ENCODE measurements around the gene TWF2. TPM values are rescaled to one million over a fixed set of nuclear protein-coding genes. Genes with fewer than 3 reads are reported as not detected.

The TWF2 gene
- total RNA-seq, 2 experiments from 2014 or later: 118 to 119 TPM

GRCh38 chr3:52236424-52236886 lies 2.5 kb downstream of the TWF2 start:
- Mint-ChIP-seq H3K4me3 (no peak overlapping the region), H3K9me3 (no peaks in the 10 kb centered on the region), H3K36me3 (ENCODE audit: low read depth) (peaks cover 63% of the 10 kb centered on the region), H3K27me3 (no peaks in the 10 kb centered on the region), H3K27ac (peak overlapping the region; percentile 16), H3K4me1 (peaks cover 76% of the 10 kb centered on the region)
- CTCF ChIA-PET: interaction anchor here (0.9 to 9.0 kb wide), 6 partner anchors 11 to 102 kb away, joined by 3 to 147 read pairs (median 6); partner anchors contain the start of gene TLR9
- POLR2A ChIA-PET: interaction anchor here (9.0 to 21.6 kb wide), 3 partner anchors 15 to 43 kb away, joined by 121 to 1001 read pairs (median 313); partner anchors contain the start of genes GLYCTK, PPM1M, TLR9 and WDR82
- no peak for DNase-seq

GRCh38 chr3:52234516-52235447 lies 4.2 kb downstream of the TWF2 start:
- Mint-ChIP-seq H3K27me3 (no peaks in the 10 kb centered on the region), H3K4me3 (no peak overlapping the region), H3K9me3 (no peaks in the 10 kb centered on the region), H3K36me3 (ENCODE audit: low read depth) (peaks cover 65% of the 10 kb centered on the region), H3K4me1 (peaks cover 64% of the 10 kb centered on the region), H3K27ac (peak overlapping the region; percentile 21)
- DNase-seq: no peak
- POLR2A ChIA-PET: interaction anchor here (1.2 to 21.6 kb wide), 6 partner anchors 9 to 105 kb away, joined by 3 to 1001 read pairs (median 63); partner anchors contain the start of genes GLYCTK, PPM1M, TLR9 and WDR82
- CTCF ChIA-PET: interaction anchor here (0.6 to 9.0 kb wide), 10 partner anchors 9 to 108 kb away, joined by 3 to 147 read pairs (median 6); partner anchors contain the start of genes GLYCTK and TLR9

GRCh38 chr3:52233968-52234367 lies 5.0 kb downstream of the TWF2 start:
- H3K27ac Mint-ChIP-seq: peak overlapping the region; percentile 21
- ChIA-PET POLR2A (interaction anchor here (1.6 to 21.6 kb wide), 5 partner anchors 13 to 106 kb away, joined by 3 to 1001 read pairs (median 121); partner anchors contain the start of genes GLYCTK, PPM1M, TLR9 and WDR82), CTCF (interaction anchor here (0.6 to 9.0 kb wide), 8 partner anchors 9 to 107 kb away, joined by 3 to 147 read pairs (median 6); partner anchors contain the start of genes GLYCTK and TLR9)
- no peaks in the 10 kb centered on the region for H3K27me3 Mint-ChIP-seq
- H3K9me3 Mint-ChIP-seq: no peaks in the 10 kb centered on the region
- peaks cover 65% of the 10 kb centered on the region for H3K36me3 Mint-ChIP-seq (ENCODE audit: low read depth)
- no peak overlapping the region for H3K4me3 Mint-ChIP-seq
- DNase-seq: no peak
- peaks cover 62% of the 10 kb centered on the region for H3K4me1 Mint-ChIP-seq

GRCh38 chr3:52233108-52233591 lies 5.8 kb downstream of the TWF2 start:
- peaks cover 58% of the 10 kb centered on the region for H3K4me1 Mint-ChIP-seq
- no peak overlapping the region for H3K4me3 Mint-ChIP-seq
- no peaks in the 10 kb centered on the region for H3K27me3 Mint-ChIP-seq
- no peaks in the 10 kb centered on the region for H3K9me3 Mint-ChIP-seq
- H3K27ac Mint-ChIP-seq: peak overlapping the region; percentile 31
- ChIA-PET POLR2A (interaction anchor here (1.2 to 3.5 kb wide), 3 partner anchors 12 to 55 kb away, joined by 3 to 26 read pairs (median 18); partner anchors contain the start of genes GLYCTK, PPM1M and WDR82), CTCF (interaction anchor here (1.6 to 9.0 kb wide), 9 partner anchors 12 to 152 kb away, joined by 4 to 147 read pairs (median 8); partner anchors contain the start of genes GLYCTK, POC1A and WDR82)
- peaks cover 60% of the 10 kb centered on the region for H3K36me3 Mint-ChIP-seq (ENCODE audit: low read depth)
- DNase-seq: no peak

- Mint-ChIP-seq H3K36me3 (ENCODE audit: low read depth) (peaks cover 65% of the 10 kb centered on the region), H3K27ac (peak overlapping the region; percentile 47), H3K4me3 (no peak overlapping the region), H3K9me3 (no peaks in the 10 kb centered on the region), H3K4me1 (peaks cover 52% of the 10 kb centered on the region), H3K27me3 (no peaks in the 10 kb centered on the region)
- POLR2A ChIA-PET: interaction anchor here (1.2 to 3.5 kb wide), 9 partner anchors 8 to 107 kb away, joined by 3 to 26 read pairs (median 9); partner anchors contain the start of genes GLYCTK, PPM1M and WDR82
- DNase-seq: peak; percentile 46
- CTCF ChIA-PET: interaction anchor here (1.1 to 9.0 kb wide), 20 partner anchors 9 to 215 kb away, joined by 3 to 147 read pairs (median 6); partner anchors contain the start of genes DNAH1, GLYCTK, POC1A and WDR82
Observed at GRCh38 chr3:52232279-52233107, 6.5 kb downstream of the TWF2 start.

- Mint-ChIP-seq H3K27ac (peak overlapping the region; percentile 63), H3K27me3 (no peaks in the 10 kb centered on the region), H3K9me3 (no peaks in the 10 kb centered on the region), H3K4me3 (no peak overlapping the region), H3K4me1 (peaks cover 45% of the 10 kb centered on the region), H3K36me3 (ENCODE audit: low read depth) (peaks cover 65% of the 10 kb centered on the region)
- DNase-seq: peak; percentile 87
- ChIA-PET CTCF (interaction anchor here (0.8 to 9.0 kb wide), 28 partner anchors 10 to 216 kb away, joined by 3 to 147 read pairs (median 4); partner anchors contain the start of genes DNAH1, GLYCTK, POC1A and WDR82), POLR2A (interaction anchor here (0.9 to 3.5 kb wide), 12 partner anchors 9 to 154 kb away, joined by 3 to 26 read pairs (median 6); partner anchors contain the start of genes GLYCTK and WDR82)
Observed at GRCh38 chr3:52231502-52232278, 7.3 kb downstream of the TWF2 start.

- no peak overlapping the region for H3K4me3 Mint-ChIP-seq
- ChIA-PET POLR2A (interaction anchor here (0.9 to 3.5 kb wide), 12 partner anchors 9 to 154 kb away, joined by 3 to 26 read pairs (median 6); partner anchors contain the start of genes GLYCTK and WDR82), CTCF (interaction anchor here (0.7 to 9.0 kb wide), 23 partner anchors 10 to 217 kb away, joined by 3 to 147 read pairs (median 4); partner anchors contain the start of genes DNAH1 and WDR82)
- no peaks in the 10 kb centered on the region for H3K9me3 Mint-ChIP-seq
- H3K27ac Mint-ChIP-seq: no peak overlapping the region
- no peaks in the 10 kb centered on the region for H3K27me3 Mint-ChIP-seq
- H3K4me1 Mint-ChIP-seq: peaks cover 46% of the 10 kb centered on the region
- DNase-seq: no peak
- H3K36me3 Mint-ChIP-seq (ENCODE audit: low read depth): peaks cover 60% of the 10 kb centered on the region
Observed at GRCh38 chr3:52230889-52231499, 8.0 kb downstream of the TWF2 start.

GRCh38 chr3:52230461-52230860 lies 8.5 kb downstream of the TWF2 start:
- ChIA-PET POLR2A (interaction anchor here (0.9 to 3.5 kb wide), 11 partner anchors 9 to 155 kb away, joined by 3 to 26 read pairs (median 6); partner anchors contain the start of genes GLYCTK and WDR82), CTCF (interaction anchor here (0.7 to 9.0 kb wide), 12 partner anchors 9 to 173 kb away, joined by 3 to 147 read pairs (median 12); partner anchors contain the start of gene WDR82)
- Mint-ChIP-seq H3K36me3 (ENCODE audit: low read depth) (peaks cover 55% of the 10 kb centered on the region), H3K27ac (no peak overlapping the region), H3K27me3 (no peaks in the 10 kb centered on the region), H3K4me3 (no peak overlapping the region), H3K4me1 (peaks cover 47% of the 10 kb centered on the region), H3K9me3 (no peaks in the 10 kb centered on the region)
- DNase-seq: no peak

- CTCF ChIA-PET: interaction anchor here (1.0 to 4.2 kb wide), 3 partner anchors 12 to 109 kb away, joined by 3 to 29 read pairs (median 25); partner anchors contain the start of gene WDR82
- Mint-ChIP-seq H3K4me3 (no peak overlapping the region), H3K9me3 (no peaks in the 10 kb centered on the region), H3K4me1 (peaks cover 47% of the 10 kb centered on the region), H3K27me3 (no peaks in the 10 kb centered on the region), H3K36me3 (ENCODE audit: low read depth) (peaks cover 49% of the 10 kb centered on the region), H3K27ac (no peak overlapping the region)
- POLR2A ChIA-PET: interaction anchor here (1.4 to 3.5 kb wide), 2 partner anchors 11 to 48 kb away, joined by 3 to 26 read pairs; partner anchors contain the start of gene WDR82
- DNase-seq: no peak
Observed at GRCh38 chr3:52229656-52230055, 9.3 kb downstream of the TWF2 start.

- H3K36me3 Mint-ChIP-seq (ENCODE audit: low read depth): peaks cover 40% of the 10 kb centered on the region
- H3K27me3 Mint-ChIP-seq: no peaks in the 10 kb centered on the region
- ChIA-PET POLR2A (interaction anchor here (1.4 kb wide), 1 partner anchor 12 kb away, joined by 3 read pairs; no protein-coding TSS in a partner anchor), CTCF (interaction anchor here (1.0 kb wide), 1 partner anchor 109 kb away, joined by 3 read pairs; no protein-coding TSS in a partner anchor)
- H3K4me3 Mint-ChIP-seq: no peak overlapping the region
- no peaks in the 10 kb centered on the region for H3K9me3 Mint-ChIP-seq
- H3K27ac Mint-ChIP-seq: no peak overlapping the region
- H3K4me1 Mint-ChIP-seq: peaks cover 46% of the 10 kb centered on the region
- DNase-seq: no peak
Observed at GRCh38 chr3:52228751-52229291, 10.1 kb downstream of the TWF2 start.
